ENCODE data around the gene SYNRG.

The SYNRG gene

DNA sequence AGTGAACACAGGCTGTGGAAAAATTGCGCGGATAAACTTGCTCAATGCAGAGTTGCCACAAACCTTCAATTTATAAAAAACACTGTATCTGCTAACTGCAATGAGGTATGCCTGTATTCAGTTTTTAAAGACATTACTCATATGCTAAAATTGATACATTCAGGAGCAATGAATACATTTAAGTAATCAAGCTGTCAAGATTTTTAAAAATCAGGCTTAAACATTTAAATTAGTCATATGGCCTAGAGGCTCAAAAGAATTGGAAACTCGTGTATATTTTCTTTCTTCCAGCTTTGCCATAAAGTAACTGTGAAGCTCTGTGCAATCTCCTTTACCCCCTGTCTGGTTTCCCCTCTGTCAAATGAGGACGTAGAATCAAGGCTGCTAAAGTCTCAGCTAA lies 4.1 kb downstream of the SYNRG start:
- 90 to 100% methylated on average over 1 to 2 of the region's 4 CpGs for WGBS, 2 experiments (ENCODE audit: insufficient coverage in 2 of 2)
- H3K27ac ChIP-seq (ENCODE audit: low read depth, low read length, severe bottlenecking) = no peak overlapping the region
- no peak overlapping the region for H3K4me3 ChIP-seq (ENCODE audit: extremely low read depth, insufficient read depth, low read length, poor library complexity, severe bottlenecking)
- peaks cover 28% of the 10 kb centered on the region for H3K36me3 ChIP-seq (ENCODE audit: control insufficient read depth, insufficient read depth, low read length)
- peaks cover 13% of the 10 kb centered on the region for H3K9me3 ChIP-seq (ENCODE audit: control insufficient read depth, low read length)
- H3K4me1 ChIP-seq (ENCODE audit: control insufficient read depth, insufficient read depth, low read length, poor library complexity, severe bottlenecking) = peaks cover 4% of the 10 kb centered on the region

DNA sequence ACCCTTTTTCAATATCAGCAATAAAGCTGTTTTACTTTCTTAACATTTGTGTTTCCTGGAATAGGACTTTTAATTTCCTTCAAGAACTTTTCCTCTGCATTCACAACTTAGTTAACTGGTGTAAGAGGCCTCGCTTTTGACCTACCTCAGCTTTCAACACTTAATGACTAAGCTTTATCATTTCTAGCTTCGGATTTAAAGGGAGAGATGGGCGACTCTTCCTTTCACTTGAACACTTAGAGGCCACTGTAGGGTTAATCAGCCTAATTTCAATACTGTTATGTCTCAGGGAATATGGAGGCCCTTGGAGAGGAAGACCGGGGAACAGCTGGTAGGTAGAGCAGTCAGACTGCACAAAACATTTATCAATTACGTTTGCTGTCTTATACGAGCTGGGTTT lies 4.7 kb downstream of the SYNRG start:
- Histone ChIP-seq H3K4me3 (ENCODE audit: extremely low read depth, insufficient read depth, low read length, poor library complexity, severe bottlenecking) (no peak overlapping the region), H3K9me3 (ENCODE audit: control insufficient read depth, low read length) (peaks cover 13% of the 10 kb centered on the region), H3K36me3 (ENCODE audit: control insufficient read depth, insufficient read depth, low read length) (peaks cover 28% of the 10 kb centered on the region), H3K27ac (ENCODE audit: low read depth, low read length, severe bottlenecking) (no peak overlapping the region), H3K4me1 (ENCODE audit: control insufficient read depth, insufficient read depth, low read length, poor library complexity, severe bottlenecking) (peaks cover 4% of the 10 kb centered on the region)
- 88 to 100% methylated on average over 1 to 2 of the region's 6 CpGs for WGBS, 2 experiments (ENCODE audit: insufficient coverage in 2 of 2)

GRCh38 chr17:37598145-37598544 lies 11.1 kb downstream of the SYNRG start:
- no peak overlapping the region for H3K4me3 ChIP-seq (ENCODE audit: extremely low read depth, insufficient read depth, low read length, poor library complexity, severe bottlenecking)
- H3K4me1 ChIP-seq (ENCODE audit: control insufficient read depth, insufficient read depth, low read length, poor library complexity, severe bottlenecking) = no peaks in the 10 kb centered on the region
- no peak overlapping the region for H3K27ac ChIP-seq (ENCODE audit: low read depth, low read length, severe bottlenecking)
- peaks cover 48% of the 10 kb centered on the region for H3K36me3 ChIP-seq (ENCODE audit: control insufficient read depth, insufficient read depth, low read length)
- no CpG with 5 or more reads among the region's 2 CpGs for WGBS, 2 experiments (ENCODE audit: insufficient coverage in 2 of 2)
- no peaks in the 10 kb centered on the region for H3K9me3 ChIP-seq (ENCODE audit: control insufficient read depth, low read length)

DNA sequence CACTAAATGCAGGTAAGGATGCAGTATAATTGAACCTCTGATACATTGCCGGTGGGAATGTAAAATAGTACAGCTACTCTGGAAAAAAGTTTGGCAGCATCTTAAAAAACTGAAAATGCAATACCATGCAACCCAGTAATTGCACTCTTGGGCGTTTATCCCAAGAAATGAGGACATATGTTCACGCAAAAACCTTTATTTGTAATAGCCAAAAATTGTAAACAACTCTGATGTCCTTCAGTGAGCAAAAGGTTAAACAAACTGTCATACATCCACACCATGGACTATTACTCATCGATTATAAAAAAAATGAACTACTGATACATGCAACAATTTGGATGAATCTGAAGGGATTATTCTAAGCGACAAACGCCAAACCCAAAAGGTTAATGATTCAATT lies 16.9 kb downstream of the SYNRG start:
- WGBS, 2 experiments (ENCODE audit: insufficient coverage in 2 of 2) = 88 to 100% methylated on average over 1 of the region's 6 CpGs

GRCh38 chr17:37585066-37585465 lies 24.2 kb downstream of the SYNRG start:
- no peaks in the 10 kb centered on the region for H3K4me1 ChIP-seq (ENCODE audit: control insufficient read depth, insufficient read depth, low read length, poor library complexity, severe bottlenecking)
- H3K9me3 ChIP-seq (ENCODE audit: control insufficient read depth, low read length) = no peaks in the 10 kb centered on the region
- H3K4me3 ChIP-seq (ENCODE audit: extremely low read depth, insufficient read depth, low read length, poor library complexity, severe bottlenecking) = no peak overlapping the region
- 88 to 90% methylated on average over 2 of the region's 3 CpGs for WGBS, 2 experiments (ENCODE audit: insufficient coverage in 2 of 2)
- no peak overlapping the region for H3K27ac ChIP-seq (ENCODE audit: low read depth, low read length, severe bottlenecking)
- peaks cover 62% of the 10 kb centered on the region for H3K36me3 ChIP-seq (ENCODE audit: control insufficient read depth, insufficient read depth, low read length)

More for the DNA sequence above, 16.9 kb downstream of the SYNRG start:
- H3K36me3 ChIP-seq (ENCODE audit: control insufficient read depth, insufficient read depth, low read length) = peaks cover 51% of the 10 kb centered on the region
- H3K27ac ChIP-seq (ENCODE audit: low read depth, low read length, severe bottlenecking) = no peak overlapping the region
- no peak overlapping the region for H3K4me3 ChIP-seq (ENCODE audit: extremely low read depth, insufficient read depth, low read length, poor library complexity, severe bottlenecking)
- H3K9me3 ChIP-seq (ENCODE audit: control insufficient read depth, low read length) = no peaks in the 10 kb centered on the region
- H3K4me1 ChIP-seq (ENCODE audit: control insufficient read depth, insufficient read depth, low read length, poor library complexity, severe bottlenecking) = no peaks in the 10 kb centered on the region

GRCh38 chr17:37576281-37576680 lies 32.9 kb downstream of the SYNRG start:
- Histone ChIP-seq H3K4me3 (ENCODE audit: extremely low read depth, insufficient read depth, low read length, poor library complexity, severe bottlenecking) (no peak overlapping the region), H3K9me3 (ENCODE audit: control insufficient read depth, low read length) (peaks cover 11% of the 10 kb centered on the region), H3K4me1 (ENCODE audit: control insufficient read depth, insufficient read depth, low read length, poor library complexity, severe bottlenecking) (no peaks in the 10 kb centered on the region), H3K27ac (ENCODE audit: low read depth, low read length, severe bottlenecking) (no peak overlapping the region), H3K36me3 (ENCODE audit: control insufficient read depth, insufficient read depth, low read length) (peaks cover 58% of the 10 kb centered on the region)
- no CpG with 5 or more reads among the region's 3 CpGs for WGBS, 2 experiments (ENCODE audit: insufficient coverage in 2 of 2)

- H3K9me3 ChIP-seq (ENCODE audit: control insufficient read depth, low read length) = peaks cover 11% of the 10 kb centered on the region
- H3K36me3 ChIP-seq (ENCODE audit: control insufficient read depth, insufficient read depth, low read length) = peaks cover 56% of the 10 kb centered on the region
- H3K4me3 ChIP-seq (ENCODE audit: extremely low read depth, insufficient read depth, low read length, poor library complexity, severe bottlenecking) = no peak overlapping the region
- no peak overlapping the region for H3K27ac ChIP-seq (ENCODE audit: low read depth, low read length, severe bottlenecking)
- WGBS, 2 experiments (ENCODE audit: insufficient coverage in 2 of 2) = no CpG with 5 or more reads among the region's 2 CpGs
- H3K4me1 ChIP-seq (ENCODE audit: control insufficient read depth, insufficient read depth, low read length, poor library complexity, severe bottlenecking) = no peaks in the 10 kb centered on the region
Observed at GRCh38 chr17:37574427-37574826, 34.8 kb downstream of the SYNRG start.

GRCh38 chr17:37571674-37572073 lies 37.5 kb downstream of the SYNRG start:
- Histone ChIP-seq H3K4me1 (ENCODE audit: control insufficient read depth, insufficient read depth, low read length, poor library complexity, severe bottlenecking) (no peaks in the 10 kb centered on the region), H3K27ac (ENCODE audit: low read depth, low read length, severe bottlenecking) (no peak overlapping the region), H3K9me3 (ENCODE audit: control insufficient read depth, low read length) (peaks cover 11% of the 10 kb centered on the region), H3K36me3 (ENCODE audit: control insufficient read depth, insufficient read depth, low read length) (peaks cover 72% of the 10 kb centered on the region), H3K4me3 (ENCODE audit: extremely low read depth, insufficient read depth, low read length, poor library complexity, severe bottlenecking) (no peak overlapping the region)
- WGBS, 2 experiments (ENCODE audit: insufficient coverage in 2 of 2) = 95 to 100% methylated on average over 2 to 3 of the region's 3 CpGs

DNA sequence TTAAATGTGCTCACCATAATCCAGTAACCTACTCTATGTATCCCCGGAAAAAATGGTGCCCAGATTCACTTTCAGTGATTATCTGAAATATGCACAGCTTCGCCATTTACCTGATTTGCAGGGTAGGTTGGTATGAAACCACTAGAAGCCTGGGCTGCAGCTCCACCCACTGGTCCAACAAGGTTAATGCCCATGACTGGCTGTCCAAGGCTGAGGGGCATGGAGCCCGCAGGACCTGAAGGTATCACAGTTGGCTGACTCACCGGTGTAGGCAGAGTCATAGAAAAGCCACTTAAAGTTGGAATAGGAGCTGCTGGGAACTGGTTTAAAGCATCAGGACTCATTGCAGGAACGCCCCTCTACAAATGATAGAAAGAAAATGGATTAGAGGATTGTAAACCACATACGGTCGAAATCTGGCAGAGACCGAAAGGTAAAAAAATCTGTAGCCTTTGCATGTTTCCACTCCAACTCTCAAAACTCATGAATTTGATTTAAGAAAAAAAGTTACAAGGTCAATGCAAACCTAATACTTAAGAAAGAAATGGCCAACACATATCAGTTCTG lies 38.6 kb downstream of the SYNRG start:
- peaks cover 74% of the 10 kb centered on the region for H3K36me3 ChIP-seq (ENCODE audit: control insufficient read depth, insufficient read depth, low read length)
- H3K27ac ChIP-seq (ENCODE audit: low read depth, low read length, severe bottlenecking) = no peak overlapping the region
- H3K4me1 ChIP-seq (ENCODE audit: control insufficient read depth, insufficient read depth, low read length, poor library complexity, severe bottlenecking) = no peaks in the 10 kb centered on the region
- H3K9me3 ChIP-seq (ENCODE audit: control insufficient read depth, low read length) = peaks cover 11% of the 10 kb centered on the region
- 91 to 93% methylated on average over 5 of the region's 8 CpGs for WGBS, 2 experiments (ENCODE audit: insufficient coverage in 2 of 2)
- no peak overlapping the region for H3K4me3 ChIP-seq (ENCODE audit: extremely low read depth, insufficient read depth, low read length, poor library complexity, severe bottlenecking)

GRCh38 chr17:37568350-37569053 lies 40.7 kb downstream of the SYNRG start:
- WGBS, 2 experiments (ENCODE audit: insufficient coverage in 2 of 2) = 92 to 100% methylated on average over 1 of the region's 2 CpGs
- H3K36me3 ChIP-seq (ENCODE audit: control insufficient read depth, insufficient read depth, low read length) = peaks cover 74% of the 10 kb centered on the region

DNA sequence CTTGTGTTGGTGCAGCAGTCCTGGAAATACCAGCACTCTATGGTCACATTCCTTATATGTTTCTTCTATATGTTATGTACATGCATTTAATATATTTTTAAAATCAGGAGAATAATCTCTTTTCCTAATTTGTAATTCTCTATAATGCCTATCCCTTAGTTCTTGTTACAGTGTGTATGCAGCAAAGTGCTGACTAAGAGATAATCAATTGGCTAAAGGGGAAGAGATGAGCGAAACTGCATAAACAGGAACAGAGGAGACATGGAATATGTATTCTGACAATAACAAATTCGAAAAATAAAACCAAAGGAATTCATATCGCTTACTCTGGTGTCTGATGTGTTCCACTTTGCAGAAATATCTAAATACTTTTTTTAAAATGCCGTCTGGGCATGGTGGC lies 41.7 kb downstream of the SYNRG start:
- Histone ChIP-seq H3K9me3 (ENCODE audit: control insufficient read depth, low read length) (no peaks in the 10 kb centered on the region), H3K4me3 (ENCODE audit: extremely low read depth, insufficient read depth, low read length, poor library complexity, severe bottlenecking) (no peak overlapping the region), H3K27ac (ENCODE audit: low read depth, low read length, severe bottlenecking) (no peak overlapping the region), H3K36me3 (ENCODE audit: control insufficient read depth, insufficient read depth, low read length) (peaks cover 67% of the 10 kb centered on the region), H3K4me1 (ENCODE audit: control insufficient read depth, insufficient read depth, low read length, poor library complexity, severe bottlenecking) (no peaks in the 10 kb centered on the region)
- 78 to 100% methylated on average over 1 to 4 of the region's 4 CpGs for WGBS, 2 experiments (ENCODE audit: insufficient coverage in 2 of 2)

More at GRCh38 chr17:37568350-37569053, 40.7 kb downstream of the SYNRG start:
- Histone ChIP-seq H3K9me3 (ENCODE audit: control insufficient read depth, low read length) (no peaks in the 10 kb centered on the region), H3K4me3 (ENCODE audit: extremely low read depth, insufficient read depth, low read length, poor library complexity, severe bottlenecking) (no peak overlapping the region), H3K27ac (ENCODE audit: low read depth, low read length, severe bottlenecking) (no peak overlapping the region), H3K4me1 (ENCODE audit: control insufficient read depth, insufficient read depth, low read length, poor library complexity, severe bottlenecking) (no peaks in the 10 kb centered on the region)
